ENCODE results near the gene GABRA5.

GRCh38 chr15:26874774-26875475, 8.1 kb downstream of the GABRA5 start:
- TF ChIP-seq CTCF (conservative IDR thresholded peaks at IDR 0.05; ENCODE audit: low read length) (no peak), EZH2phosphoT487 (IDR thresholded peaks at IDR 0.05; ENCODE audit: borderline replicate concordance) (no peak)

Data from Loucy (cell line).